PC-9 (cell line): ENCODE results near the gene GLB1L2. TPM values are rescaled to one million over a fixed set of nuclear protein-coding genes. Genes with fewer than 3 reads are reported as not detected.

Experiments
- BruUV-seq: library from RNA; stranded (reverse); fragments of 400-500 nt; replicated peaks from 2 replicates; lab custom pipeline; 2021; lab: Mats Ljungman, UMichigan
- CTCF ChIA-PET: fragments of 300-600 bp; sonication (Branson Sonifier 250); formaldehyde crosslinking; loops from one replicate; lab custom pipeline; 2022; ENCODE audit warnings: antibody characterized with exemption; lab: Charles Lee
- POLR2A ChIA-PET: fragments of 300-600 bp; sonication (Branson Sonifier 250); formaldehyde crosslinking; loops from one replicate; lab custom pipeline; 2022; ENCODE audit warnings: antibody characterized with exemption; ENCODE audit not compliant: unreplicated experiment; lab: Charles Lee
- DNase-seq, 2 experiments: peaks; one replicate each; pipeline versions ENCODE4 v3.0.0 to v3.0.0-alpha.2; 2015 to 2022; ENCODE audit warnings: mixed read lengths in 1 of 2
- H2AFZ ChIP-seq: fragments of 200-600 bp; sonication (generic); 2 replicates; pipeline ENCODE4 v1.8.1; 2017; ENCODE audit warnings: antibody characterized with exemption
- H3F3A ChIP-seq: fragments of 200-600 bp; sonication (generic); 2 replicates; pipeline ENCODE4 v1.8.1; 2017; ENCODE audit warnings: antibody characterized with exemption, mild to moderate bottlenecking, low read depth; ENCODE audit not compliant: insufficient read depth
- H3K27ac ChIP-seq: fragments of 200-600 bp; sonication (generic); 2 replicates; pipeline ENCODE4 v1.6.1; 2016; ENCODE audit warnings: mixed run types
- H3K27me3 ChIP-seq: fragments of 200-600 bp; sonication (generic); 2 replicates; pipeline ENCODE4 v1.6.1; 2016; ENCODE audit warnings: low read depth, mixed run types; ENCODE audit not compliant: insufficient read depth
- H3K36me3 ChIP-seq: fragments of 200-600 bp; sonication (generic); 2 replicates; pipeline ENCODE4 v1.6.1; 2016; ENCODE audit warnings: low read depth, mixed run types
- H3K4me1 ChIP-seq: fragments of 200-600 bp; sonication (generic); replicated peaks from 2 replicates; pipeline ENCODE4 v1.6.1; 2016; ENCODE audit warnings: mixed run types; ENCODE audit not compliant: insufficient read depth
- H3K4me2 ChIP-seq: fragments of 200-600 bp; sonication (generic); 2 replicates; pipeline ENCODE4 v1.6.1; 2017; ENCODE audit warnings: mixed run types
- H3K4me3 ChIP-seq: fragments of 200-600 bp; sonication (generic); 2 replicates; pipeline ENCODE4 v1.6.1; 2016; ENCODE audit warnings: mixed run types
- H3K79me2 ChIP-seq: fragments of 200-600 bp; sonication (generic); 2 replicates; pipeline ENCODE4 v1.6.1; 2017; ENCODE audit warnings: low read depth, mixed run types
- H3K9me2 ChIP-seq: fragments of 200-600 bp; sonication (generic); 2 replicates; pipeline ENCODE4 v1.8.1; 2017; ENCODE audit warnings: mild to moderate bottlenecking; ENCODE audit not compliant: insufficient read depth
- H3K9me3 ChIP-seq: fragments of 200-600 bp; sonication (generic); 2 replicates; pipeline ENCODE4 v1.8.1; 2016; ENCODE audit warnings: low read depth; ENCODE audit not compliant: insufficient read depth
- H4K20me1 ChIP-seq: fragments of 200-600 bp; sonication (generic); 2 replicates; pipeline ENCODE4 v1.8.1; 2017; ENCODE audit not compliant: insufficient read depth
- CTCF ChIP-seq: fragments of 200-600 bp; sonication (generic); conservative IDR thresholded peaks from 2 replicates; pipeline ENCODE4 v1.6.1; 2017; ENCODE audit warnings: mixed run types, antibody characterized with exemption, mild to moderate bottlenecking, moderate library complexity
- EZH2 ChIP-seq: fragments of 200-600 bp; sonication (generic); IDR thresholded peaks from 2 replicates; pipeline ENCODE4 v1.8.0; 2017; ENCODE audit warnings: antibody characterized with exemption, low read depth
- intact Hi-C: fragments of 100-400 bp; cut with micrococcal nuclease; formaldehyde crosslinking; loops from one replicate; pipeline ENCODE4 v1.10.0; 2022; ENCODE audit not compliant: unreplicated experiment
- total RNA-seq: library from RNA; stranded (reverse); gene quantifications from 2 replicates; pipeline ENCODE4 v1.2.3, GENCODE V29; 2021

GLB1L2 gene
- total RNA-seq, 1 experiment from 2014 or later, result 32.2 TPM

- no peak overlapping the region for H3K27ac ChIP-seq
- no peaks in the 10 kb centered on the region for H3K9me3 ChIP-seq
- peaks cover 19% of the 10 kb centered on the region for H3K79me2 ChIP-seq
- H3F3A ChIP-seq, result peaks cover 26% of the 10 kb centered on the region
- no peak overlapping the region for H3K4me3 ChIP-seq
- POLR2A ChIA-PET, result no interaction called here
- H3K36me3 ChIP-seq, result no peaks in the 10 kb centered on the region
- H3K4me1 ChIP-seq, result peaks cover 48% of the 10 kb centered on the region
- no peaks in the 10 kb centered on the region for H3K9me2 ChIP-seq
- DNase-seq, result no peak
- H3K27me3 ChIP-seq, result no peaks in the 10 kb centered on the region
- no peak for TF ChIP-seq CTCF
- no peak for TF ChIP-seq EZH2
- BruUV-seq, result no TSS peak
- H3K4me2 ChIP-seq, result no peak overlapping the region
- H2AFZ ChIP-seq, result no peak overlapping the region
- no peaks in the 10 kb centered on the region; the same call in 1 of the 2 replicates for H4K20me1 ChIP-seq
- CTCF ChIA-PET, result no interaction called here
- intact Hi-C loops, result no loop called here
These were observed 5.3 kb downstream of the GLB1L2 start for GRCh38 chr11:134337051-134337450.

GRCh38 chr11:134338068-134338467 is 6.3 kb downstream of the GLB1L2 start:
- no peak for TF ChIP-seq CTCF
- TF ChIP-seq EZH2, result no peak
- Histone ChIP-seq H3K9me3 (no peaks in the 10 kb centered on the region), H4K20me1 (no peaks in the 10 kb centered on the region), H3K4me1 (peaks cover 41% of the 10 kb centered on the region), H3K27me3 (no peaks in the 10 kb centered on the region), H3K27ac (no peak overlapping the region), H3K36me3 (no peaks in the 10 kb centered on the region), H3F3A (peaks cover 26% of the 10 kb centered on the region), H3K4me3 (no peak overlapping the region), H3K9me2 (no peaks in the 10 kb centered on the region), H3K79me2 (peaks cover 11% of the 10 kb centered on the region; the same call in 1 of the 2 replicates), H2AFZ (no peak overlapping the region), H3K4me2 (no peak overlapping the region)
- intact Hi-C loops, result no loop called here
- BruUV-seq, result no TSS peak
- ChIA-PET CTCF (no interaction called here), POLR2A (no interaction called here)
- DNase-seq, result no peak

- H3K9me3 ChIP-seq, result no peaks in the 10 kb centered on the region
- no peak overlapping the region for H2AFZ ChIP-seq
- no peak for TF ChIP-seq EZH2
- no peak for TF ChIP-seq CTCF
- no TSS peak for BruUV-seq
- H3K27me3 ChIP-seq, result no peaks in the 10 kb centered on the region
- peaks cover 35% of the 10 kb centered on the region for H3K4me1 ChIP-seq
- intact Hi-C loops, result no loop called here
- H4K20me1 ChIP-seq, result no peaks in the 10 kb centered on the region
- peaks cover 26% of the 10 kb centered on the region for H3F3A ChIP-seq
- DNase-seq, result no peak
- no peak overlapping the region for H3K27ac ChIP-seq
- peaks cover 9% of the 10 kb centered on the region; the same call in 1 of the 2 replicates for H3K79me2 ChIP-seq
- H3K36me3 ChIP-seq, result no peaks in the 10 kb centered on the region
- no peaks in the 10 kb centered on the region for H3K9me2 ChIP-seq
- ChIA-PET CTCF (no interaction called here), POLR2A (no interaction called here)
- H3K4me2 ChIP-seq, result no peak overlapping the region
- H3K4me3 ChIP-seq, result no peak overlapping the region
These were observed 6.9 kb downstream of the GLB1L2 start for GRCh38 chr11:134338654-134339053.
